ENCODE data around the gene PANX3.
"Not testable (repeated sequence)": the region's sequence is repeated elsewhere in the genome, so short reads cannot be mapped to it uniquely, and the experiment has no call there.

The PANX3 gene

GRCh38 chr11:124611064-124611463 is at the start of gene PANX3:
Gene PANX3, plus strand, starts transcription at chr11:124611428. Its CDS starts 129 bp downstream, at chr11:124611557.
- DNase-seq: no peak

- DNase-seq: no peak
Observed at GRCh38 chr11:124569697-124570096, 41.5 kb upstream of the PANX3 start, which contains the start of gene OR8A1. Gene OR8A1, plus strand, starts transcription at chr11:124569997. Its CDS starts 123 bp downstream, at chr11:124570120.

GRCh38 chr11:124570160-124570559 is 41.1 kb upstream of the PANX3 start:
- no peak for DNase-seq

GRCh38 chr11:124577716-124578427 is 33.4 kb upstream of the PANX3 start:
- DNase-seq: no peak

GRCh38 chr11:124578761-124579160 is 32.5 kb upstream of the PANX3 start:
- no peak for DNase-seq

GRCh38 chr11:124581817-124582216 is 29.4 kb upstream of the PANX3 start:
- DNase-seq: no peak

GRCh38 chr11:124582565-124582964 is 28.7 kb upstream of the PANX3 start:
- DNase-seq: no peak

- no peak for DNase-seq
Observed at GRCh38 chr11:124583781-124584180, 27.4 kb upstream of the PANX3 start.

- DNase-seq: no peak
Observed at GRCh38 chr11:124584681-124585372, 26.4 kb upstream of the PANX3 start.

- peak; percentile 49 for DNase-seq
Observed at GRCh38 chr11:124586238-124586860, 24.9 kb upstream of the PANX3 start.

GRCh38 chr11:124591430-124591829 is 19.8 kb upstream of the PANX3 start:
- DNase-seq: no peak

GRCh38 chr11:124592627-124593026 is 18.6 kb upstream of the PANX3 start:
- no peak for DNase-seq

- DNase-seq: no peak
Observed at GRCh38 chr11:124595302-124595701, 15.9 kb upstream of the PANX3 start.

GRCh38 chr11:124597626-124598025 is 13.6 kb upstream of the PANX3 start:
- no peak for DNase-seq

- no peak for DNase-seq
Observed at GRCh38 chr11:124600621-124601320, 10.5 kb upstream of the PANX3 start.

- DNase-seq: no peak
Observed at GRCh38 chr11:124602193-124602592, 9.0 kb upstream of the PANX3 start.

GRCh38 chr11:124602723-124603122 is 8.5 kb upstream of the PANX3 start:
- not testable (repeated sequence) for DNase-seq

- DNase-seq: no peak
Observed at GRCh38 chr11:124605719-124606118, 5.5 kb upstream of the PANX3 start.

- no peak for DNase-seq
Observed at GRCh38 chr11:124608147-124608546, 3.1 kb upstream of the PANX3 start.

- no peak for DNase-seq
Observed at GRCh38 chr11:124610295-124610694, 933 bp upstream of the PANX3 start.

GRCh38 chr11:124612045-124612444 is 817 bp downstream of the PANX3 start:
- DNase-seq: no peak

GRCh38 chr11:124612567-124613246 is 1.5 kb downstream of the PANX3 start:
- DNase-seq: no peak

- no peak for DNase-seq
Observed at GRCh38 chr11:124618863-124619262, 7.6 kb downstream of the PANX3 start.

All from stimulated activated CD4-positive, alpha-beta T cell treated with anti-CD3 and anti-CD28 coated beads, Interleukin-4, amount 100 ng/mL, for 1 hour (primary cell).